ENCODE measurements around the gene CBS.
"Not testable (repeated sequence)": the region's sequence is repeated elsewhere in the genome, so short reads cannot be mapped to it uniquely, and the experiment has no call there.

Gene CBS

GRCh38 chr21:43075170-43076022 is at the start of gene CBS:
Gene CBS (minus strand): TSS chr21:43075835. CDS start chr21:43072193, 3,642 bp downstream.
- DNase-seq: not testable (repeated sequence)

GRCh38 chr21:43115956-43116355 is 40.3 kb upstream of the CBS start:
- not testable (repeated sequence) for DNase-seq

GRCh38 chr21:43114483-43114882 is 38.8 kb upstream of the CBS start:
- not testable (repeated sequence) for DNase-seq

- DNase-seq: not testable (repeated sequence)
Measured at GRCh38 chr21:43109006-43109405, 33.4 kb upstream of the CBS start.

- not testable (repeated sequence) for DNase-seq
Measured at GRCh38 chr21:43108177-43108576, 32.5 kb upstream of the CBS start.

- not testable (repeated sequence) for DNase-seq
Measured at GRCh38 chr21:43107794-43108137, 32.1 kb upstream of the CBS start.

- DNase-seq: peak; percentile 89
Measured at GRCh38 chr21:43106965-43107793, 31.5 kb upstream of the CBS start, which contains the start of gene U2AF1. Gene U2AF1 (minus strand): TSS chr21:43107570. CDS start chr21:43107494, 76 bp downstream.

GRCh38 chr21:43104642-43105041 is 29.0 kb upstream of the CBS start:
- not testable (repeated sequence) for DNase-seq

- DNase-seq: not testable (repeated sequence)
Measured at GRCh38 chr21:43102281-43102680, 26.6 kb upstream of the CBS start.

- not testable (repeated sequence) for DNase-seq
Measured at GRCh38 chr21:43101676-43102075, 26.0 kb upstream of the CBS start.

- DNase-seq: not testable (repeated sequence)
Measured at GRCh38 chr21:43101000-43101399, 25.4 kb upstream of the CBS start.

GRCh38 chr21:43091979-43092614 is 16.5 kb upstream of the CBS start:
- DNase-seq: not testable (repeated sequence)

GRCh38 chr21:43090947-43091346 is 15.3 kb upstream of the CBS start:
- peak; percentile 2 for DNase-seq

- DNase-seq: not testable (repeated sequence)
Measured at GRCh38 chr21:43089463-43089862, 13.8 kb upstream of the CBS start.

- DNase-seq: not testable (repeated sequence)
Measured at GRCh38 chr21:43082587-43083300, 7.1 kb upstream of the CBS start.

GRCh38 chr21:43076643-43077042 is 1.0 kb upstream of the CBS start:
- not testable (repeated sequence) for DNase-seq

GRCh38 chr21:43076023-43076637 is 495 bp upstream of the CBS start:
- DNase-seq: not testable (repeated sequence)

- not testable (repeated sequence) for DNase-seq
Measured at GRCh38 chr21:43074401-43075169, 1.1 kb downstream of the CBS start.

GRCh38 chr21:43072742-43073141 is 2.9 kb downstream of the CBS start:
- DNase-seq: not testable (repeated sequence)

GRCh38 chr21:43069682-43070081 is 6.0 kb downstream of the CBS start:
- not testable (repeated sequence) for DNase-seq

- DNase-seq: not testable (repeated sequence)
Measured at GRCh38 chr21:43068065-43068464, 7.6 kb downstream of the CBS start.

Data from CD4-positive, alpha-beta T cell treated with Interferon gamma for 1 hour (primary cell).